GM15510 (cell line): Measurements from ENCODE around the gene PCBP2.

Experiments
- POLR2A ChIP-seq: IDR thresholded peaks from 3 replicates; pipeline ENCODE4 v1.6.1; 2011; ENCODE audit warnings: borderline replicate concordance; ENCODE audit not compliant: insufficient read length; ENCODE audit errors: extremely low read depth

PCBP2 gene

DNA sequence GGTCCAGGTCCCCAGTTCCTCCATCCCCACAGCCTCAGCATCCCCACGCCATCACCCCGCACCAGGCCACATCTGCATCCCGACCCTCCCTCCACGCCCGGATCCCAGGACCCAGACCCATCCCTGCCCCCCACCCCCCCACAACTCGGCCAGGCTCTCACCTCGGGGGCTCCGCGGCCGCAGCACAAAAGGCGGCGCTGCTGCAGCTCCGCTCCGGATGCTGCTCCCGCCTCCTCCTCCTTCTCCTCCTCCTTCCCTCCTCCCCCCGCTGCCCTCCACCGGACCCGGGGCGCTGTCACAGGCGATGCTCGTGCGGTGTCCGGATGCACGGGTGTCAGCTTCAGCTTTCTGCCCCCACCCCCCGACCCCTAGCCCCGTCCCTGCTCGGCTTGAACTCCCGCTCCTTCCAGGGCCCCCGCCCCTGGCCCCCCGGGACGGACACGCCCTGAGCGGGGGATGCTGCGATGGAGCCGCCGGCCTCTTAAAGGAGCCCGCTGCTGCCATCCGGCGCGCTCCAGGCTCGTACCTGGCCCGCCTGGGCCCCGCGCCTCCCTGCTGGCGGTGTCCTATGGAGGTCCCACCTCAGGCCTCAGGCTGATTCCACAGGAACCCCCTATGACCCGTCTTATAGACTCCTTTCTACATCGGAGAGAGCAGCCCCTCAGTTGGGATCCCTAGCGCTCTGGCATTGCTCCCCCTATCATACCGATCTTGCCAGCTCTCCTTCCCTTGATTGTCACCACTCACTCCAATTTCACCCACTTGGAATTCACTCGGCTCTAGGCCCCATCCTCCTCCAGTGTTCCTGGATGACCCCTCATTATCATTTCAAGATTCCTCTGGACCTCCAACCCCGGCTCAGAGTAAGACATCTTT lies 47.6 kb downstream of the PCBP2 start, which contains the start of gene MAP3K12:
Gene MAP3K12 (minus strand): TSS at position 193 of the 876 bp plus-strand sequence. CDS start 12,067 bp downstream, outside the sequence.
- TF ChIP-seq POLR2A = peak; percentile 38

DNA sequence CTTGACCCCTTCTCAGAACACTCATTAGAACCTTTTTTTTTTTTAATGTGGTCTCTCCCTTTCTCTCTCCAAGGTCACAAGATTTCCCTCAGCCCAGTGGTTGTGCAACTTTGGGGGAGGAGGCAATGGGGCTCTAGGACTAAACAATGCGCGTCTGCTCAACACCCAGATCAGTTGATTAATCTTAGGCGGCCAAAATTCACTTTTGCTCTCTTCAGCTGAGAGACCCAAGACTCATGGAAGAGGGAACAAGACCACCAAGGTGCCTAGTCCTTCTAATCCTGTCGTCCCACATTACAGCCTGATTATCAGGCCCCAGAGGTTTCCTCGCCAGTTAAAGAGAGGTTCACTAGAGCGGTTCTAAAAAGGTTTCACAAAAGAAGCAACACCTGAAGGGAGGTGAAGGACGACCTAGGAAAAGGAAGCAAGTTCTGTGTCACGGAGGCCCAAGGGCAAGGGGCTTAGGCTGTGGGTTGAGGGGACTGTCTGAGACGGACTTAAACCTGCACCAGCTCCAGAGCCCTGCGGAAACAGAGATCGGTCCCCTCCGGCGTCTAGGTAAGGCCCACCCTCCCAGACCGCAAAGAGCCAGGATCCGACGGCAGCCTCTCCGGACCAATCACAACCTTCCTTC lies 48.4 kb downstream of the PCBP2 start:
- peak; percentile 71 for TF ChIP-seq POLR2A

DNA sequence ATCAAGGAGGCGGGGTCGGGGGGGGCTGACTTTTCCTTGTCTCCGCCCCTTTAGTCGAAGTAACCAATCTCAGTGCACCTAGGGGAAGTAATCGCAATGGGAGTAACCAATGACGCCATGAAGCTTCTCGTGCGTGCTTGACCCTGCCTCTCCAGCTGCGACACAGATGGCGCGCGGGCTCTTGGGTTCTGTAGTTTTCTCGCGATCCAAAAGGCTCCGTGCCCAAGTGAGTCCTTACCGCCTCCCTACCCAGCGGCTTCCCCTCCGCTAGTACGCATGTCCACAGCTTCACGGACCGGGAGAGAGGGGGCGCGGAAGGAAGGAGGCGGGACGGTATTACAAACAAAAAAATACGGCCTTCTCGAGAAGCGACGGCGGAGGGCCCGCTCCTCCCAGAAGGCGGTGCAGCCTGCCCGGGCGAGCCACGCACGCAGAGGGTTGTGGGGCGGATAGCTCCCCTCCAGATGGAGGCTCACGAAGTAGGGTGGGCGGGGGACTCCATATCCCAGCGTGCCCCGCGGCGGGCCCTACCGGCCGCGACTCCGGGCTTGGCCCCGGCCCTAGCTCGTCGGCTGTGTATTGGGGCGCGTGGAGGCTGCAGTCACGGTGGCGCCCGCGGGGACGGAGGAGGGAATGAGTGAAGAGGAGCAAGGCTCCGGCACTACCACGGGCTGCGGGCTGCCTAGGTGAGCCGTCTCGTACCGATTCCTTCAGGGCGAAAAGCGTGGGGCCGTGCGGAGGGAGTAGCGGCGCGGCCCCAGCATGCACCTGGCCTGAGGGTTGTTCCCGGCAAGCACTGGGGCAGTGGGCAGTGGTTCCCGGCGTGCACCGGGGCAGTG lies 49.1 kb downstream of the PCBP2 start, which contains the start of gene TARBP2:
Gene TARBP2 (plus strand): TSS at position 508 of the 839 bp plus-strand sequence. CDS start 126 bp downstream, at position 634.
- peak; percentile 78 for TF ChIP-seq POLR2A

DNA sequence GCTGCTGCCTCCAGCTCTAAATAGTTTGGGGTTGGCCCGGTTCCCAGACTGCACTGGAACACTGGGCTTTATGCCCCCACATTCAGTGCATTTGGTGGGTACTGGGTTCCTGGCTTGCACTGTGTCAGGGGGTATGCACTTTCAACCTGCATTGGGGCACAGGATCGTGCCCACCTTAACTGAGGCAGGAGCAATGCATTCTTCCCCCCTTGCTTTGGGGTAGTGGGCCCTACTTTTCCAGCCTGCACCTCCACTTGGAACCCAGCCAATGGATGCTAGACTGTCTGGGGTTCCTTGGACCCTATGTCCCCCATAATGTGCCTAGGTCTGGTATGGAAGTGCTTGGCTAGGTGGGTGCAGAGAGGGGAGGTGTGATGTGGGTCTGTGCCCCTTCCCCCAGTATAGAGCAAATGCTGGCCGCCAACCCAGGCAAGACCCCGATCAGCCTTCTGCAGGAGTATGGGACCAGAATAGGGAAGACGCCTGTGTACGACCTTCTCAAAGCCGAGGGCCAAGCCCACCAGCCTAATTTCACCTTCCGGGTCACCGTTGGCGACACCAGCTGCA lies 49.8 kb downstream of the PCBP2 start:
- TF ChIP-seq POLR2A = no peak

DNA sequence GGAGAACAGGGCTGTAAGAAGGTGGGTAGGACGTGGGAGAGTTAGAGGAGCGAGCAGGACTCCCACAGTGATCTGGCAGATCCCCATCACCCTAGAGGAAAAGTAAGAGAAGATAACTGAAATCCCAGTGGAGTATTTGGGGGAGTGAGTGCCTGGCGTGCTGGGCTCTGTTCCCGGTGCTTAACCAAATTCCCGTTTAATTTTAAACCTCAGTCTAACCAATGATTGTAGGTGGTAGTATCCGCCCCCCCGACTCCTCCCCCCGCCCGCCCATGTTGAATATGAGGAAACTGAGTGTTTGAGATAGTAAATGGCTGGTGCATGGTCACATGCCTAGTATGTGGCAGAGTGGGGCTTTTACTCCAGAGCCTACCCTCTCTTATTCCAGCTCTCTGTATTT lies 50.4 kb downstream of the PCBP2 start:
- TF ChIP-seq POLR2A = no peak

DNA sequence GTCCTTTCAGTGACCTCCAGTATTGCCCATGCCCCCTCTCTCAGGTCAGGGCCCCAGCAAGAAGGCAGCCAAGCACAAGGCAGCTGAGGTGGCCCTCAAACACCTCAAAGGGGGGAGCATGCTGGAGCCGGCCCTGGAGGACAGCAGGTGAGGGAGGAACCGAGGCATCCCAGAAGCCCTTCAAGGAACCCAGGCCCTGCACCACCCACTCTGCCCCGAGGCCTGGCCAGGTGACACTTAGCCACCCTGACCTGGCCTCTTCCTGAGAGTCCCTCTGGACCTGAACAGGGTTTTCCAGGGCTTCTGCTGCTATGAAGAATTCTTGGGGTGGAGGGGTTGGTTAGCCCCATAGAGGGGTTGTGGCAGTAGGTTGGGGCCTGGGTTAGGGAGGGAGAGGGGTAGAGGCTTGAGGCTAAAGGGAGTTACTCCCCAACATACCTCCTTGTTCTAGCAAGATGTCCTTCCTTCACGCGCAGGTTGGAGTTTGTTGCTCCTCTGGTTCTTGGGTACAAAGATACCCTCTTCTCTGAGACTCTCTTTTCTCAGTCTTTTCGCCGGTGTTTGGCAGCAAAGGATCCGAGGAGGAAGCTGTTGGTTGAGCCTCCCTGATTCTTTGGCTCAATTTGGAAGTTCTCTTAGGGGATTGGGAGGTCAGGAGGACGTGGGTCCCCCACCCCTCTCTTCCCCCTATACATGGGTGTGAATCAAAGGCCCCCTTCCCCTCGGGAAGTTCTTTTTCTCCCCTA lies 51.3 kb downstream of the PCBP2 start:
- no peak for TF ChIP-seq POLR2A

DNA sequence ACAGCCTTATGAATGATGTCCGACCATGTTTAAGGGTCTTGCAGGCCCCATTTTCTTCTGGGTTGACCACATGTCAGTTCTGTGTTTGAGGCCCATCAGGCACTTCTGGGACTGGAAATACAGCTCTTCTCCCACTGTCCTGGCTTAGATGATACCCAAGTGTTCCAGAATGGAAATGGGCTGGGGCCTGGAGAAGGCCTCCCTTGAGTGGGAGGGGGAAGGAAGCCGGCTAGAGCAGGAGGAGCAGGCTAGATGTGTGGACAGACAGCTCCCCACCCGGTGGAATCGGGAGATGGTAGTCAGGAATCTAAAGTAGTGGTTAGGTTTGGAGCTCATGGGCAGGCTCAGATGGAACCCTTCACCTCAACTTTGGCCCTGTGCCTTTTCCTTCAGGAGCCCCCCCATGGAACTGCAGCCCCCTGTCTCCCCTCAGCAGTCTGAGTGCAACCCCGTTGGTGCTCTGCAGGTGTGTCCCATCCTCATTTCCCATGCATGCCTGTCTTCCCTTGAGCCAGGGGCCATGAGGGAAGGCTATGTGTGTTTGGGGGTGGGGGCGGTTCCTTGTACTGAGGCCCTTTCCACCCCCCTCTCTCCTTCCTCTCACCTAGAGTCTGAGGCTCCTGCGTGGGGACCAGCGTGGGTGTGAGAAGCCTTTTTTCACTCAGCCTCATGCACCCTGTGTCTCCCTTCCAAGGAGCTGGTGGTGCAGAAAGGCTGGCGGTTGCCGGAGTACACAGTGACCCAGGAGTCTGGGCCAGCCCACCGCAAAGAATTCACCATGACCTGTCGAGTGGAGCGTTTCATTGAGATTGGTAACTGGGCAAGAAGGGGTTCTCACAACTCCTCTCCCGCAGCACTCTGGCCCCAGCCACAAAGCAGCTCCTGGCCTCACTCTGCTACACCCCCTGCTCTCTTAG lies 52.4 kb downstream of the PCBP2 start:
- TF ChIP-seq POLR2A = no peak

DNA sequence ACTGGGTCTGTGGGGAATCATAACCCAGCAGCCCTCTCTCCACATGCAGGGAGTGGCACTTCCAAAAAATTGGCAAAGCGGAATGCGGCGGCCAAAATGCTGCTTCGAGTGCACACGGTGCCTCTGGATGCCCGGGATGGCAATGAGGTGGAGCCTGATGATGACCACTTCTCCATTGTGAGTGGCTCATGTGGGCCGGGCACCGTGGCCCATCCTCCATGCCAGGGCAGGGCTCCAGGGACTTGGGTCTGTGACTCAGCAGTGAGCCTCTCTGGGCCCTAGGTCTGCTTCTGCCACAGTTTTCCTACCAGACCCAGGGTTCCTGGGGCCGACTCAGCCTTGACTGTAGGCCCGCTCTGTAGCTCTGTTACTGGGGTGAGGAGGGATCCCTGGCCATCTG lies 53.2 kb downstream of the PCBP2 start:
- TF ChIP-seq POLR2A = no peak

DNA sequence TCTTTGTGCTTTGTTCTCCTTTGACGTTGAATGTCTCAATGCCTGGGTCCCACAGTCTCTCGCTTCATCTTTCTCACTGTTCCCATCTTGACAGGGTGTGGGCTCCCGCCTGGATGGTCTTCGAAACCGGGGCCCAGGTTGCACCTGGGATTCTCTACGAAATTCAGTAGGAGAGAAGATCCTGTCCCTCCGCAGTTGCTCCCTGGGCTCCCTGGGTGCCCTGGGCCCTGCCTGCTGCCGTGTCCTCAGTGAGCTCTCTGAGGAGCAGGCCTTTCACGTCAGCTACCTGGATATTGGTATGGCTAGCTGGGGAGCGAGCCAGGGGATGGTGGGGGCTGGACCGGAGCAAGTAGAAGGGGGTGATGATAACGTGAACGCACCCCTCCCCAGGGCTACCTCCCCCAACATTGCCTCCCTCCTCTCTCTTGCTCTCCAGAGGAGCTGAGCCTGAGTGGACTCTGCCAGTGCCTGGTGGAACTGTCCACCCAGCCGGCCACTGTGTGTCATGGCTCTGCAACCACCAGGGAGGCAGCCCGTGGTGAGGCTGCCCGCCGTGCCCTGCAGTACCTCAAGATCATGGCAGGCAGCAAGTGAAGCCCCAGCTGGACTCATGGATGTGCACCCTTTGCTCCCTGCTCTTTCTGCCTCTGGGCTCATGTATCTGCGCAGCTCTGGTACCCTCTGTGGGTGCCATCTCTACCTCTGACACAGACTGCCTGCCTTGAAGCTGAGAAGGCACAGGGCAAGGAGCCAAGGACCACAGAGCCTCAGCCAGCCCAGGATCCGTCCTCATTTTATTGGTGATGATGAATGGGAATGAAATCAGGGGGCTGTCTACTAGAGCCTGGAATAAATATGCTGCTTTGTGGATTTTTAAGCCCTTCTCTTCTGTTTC lies 53.9 kb downstream of the PCBP2 start:
- TF ChIP-seq POLR2A = no peak

DNA sequence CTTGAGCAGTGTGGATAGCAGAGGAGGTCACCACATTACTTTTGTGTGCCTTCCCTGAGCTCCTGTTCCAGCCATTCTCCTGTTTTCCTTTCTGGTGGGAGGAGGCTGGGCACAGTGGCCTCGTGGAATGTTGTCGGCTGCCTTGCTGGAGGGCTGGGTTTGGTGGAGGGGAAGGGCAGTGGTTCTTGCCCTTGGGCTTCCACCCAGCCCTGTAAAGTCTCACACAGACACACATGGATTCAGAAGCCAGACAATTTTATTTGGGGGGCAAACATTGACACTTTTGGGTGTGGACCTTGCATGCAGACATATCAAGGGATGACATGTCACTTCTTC lies 54.5 kb downstream of the PCBP2 start:
- TF ChIP-seq POLR2A = no peak

DNA sequence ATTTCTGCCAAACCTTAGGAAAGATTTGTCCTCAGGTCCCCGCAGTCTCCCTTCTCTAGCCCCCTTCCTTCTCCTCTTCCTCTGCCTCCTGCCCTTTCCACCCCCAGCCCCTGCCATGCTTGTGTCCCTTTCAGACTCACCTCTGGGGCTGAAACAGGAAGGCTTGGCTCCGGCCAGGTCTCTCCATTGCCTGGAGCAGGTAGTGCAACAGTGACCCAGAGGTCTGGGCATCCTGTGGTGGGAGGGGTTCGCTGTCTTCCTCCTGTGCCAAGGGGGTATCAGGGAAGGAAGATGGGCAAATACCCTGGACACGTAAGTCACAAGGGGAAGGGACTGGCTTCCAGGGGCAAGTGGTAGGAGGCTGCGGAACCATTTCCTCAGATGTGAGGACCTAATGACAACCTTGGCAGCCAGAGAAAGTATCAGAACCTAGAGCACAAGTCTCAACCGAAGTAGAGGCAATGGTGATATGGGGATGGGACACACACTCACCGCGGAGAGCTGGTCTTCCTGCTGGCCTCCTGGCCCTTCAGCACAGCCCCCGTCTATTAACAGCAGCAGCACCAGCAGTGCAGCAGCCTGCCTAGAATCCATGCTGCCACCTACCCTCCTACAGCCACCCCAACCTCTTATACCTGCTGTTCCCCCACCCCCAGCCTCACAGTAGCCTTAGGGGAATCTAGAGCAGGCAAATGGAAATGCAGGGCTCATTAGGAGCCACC lies 55.1 kb downstream of the PCBP2 start, which contains the start of gene NPFF:
Gene NPFF (minus strand): TSS at position 604 of the 722 bp plus-strand sequence. CDS start 10 bp downstream, at position 594.
- no peak for TF ChIP-seq POLR2A

DNA sequence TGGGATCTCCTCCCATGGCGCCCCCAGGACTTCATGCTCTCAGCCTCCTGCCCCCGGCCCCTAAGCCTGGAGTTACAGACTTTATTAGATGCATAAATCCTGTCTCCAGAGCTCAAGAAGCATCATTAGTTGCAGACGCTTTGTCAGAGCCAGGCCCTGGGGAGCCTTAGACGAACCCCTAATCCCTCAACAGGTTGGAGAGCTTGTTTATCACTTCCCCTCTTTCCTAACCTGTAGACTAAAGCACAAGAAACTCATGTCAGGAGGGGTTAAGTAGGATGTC lies 55.6 kb downstream of the PCBP2 start:
- TF ChIP-seq POLR2A = no peak

DNA sequence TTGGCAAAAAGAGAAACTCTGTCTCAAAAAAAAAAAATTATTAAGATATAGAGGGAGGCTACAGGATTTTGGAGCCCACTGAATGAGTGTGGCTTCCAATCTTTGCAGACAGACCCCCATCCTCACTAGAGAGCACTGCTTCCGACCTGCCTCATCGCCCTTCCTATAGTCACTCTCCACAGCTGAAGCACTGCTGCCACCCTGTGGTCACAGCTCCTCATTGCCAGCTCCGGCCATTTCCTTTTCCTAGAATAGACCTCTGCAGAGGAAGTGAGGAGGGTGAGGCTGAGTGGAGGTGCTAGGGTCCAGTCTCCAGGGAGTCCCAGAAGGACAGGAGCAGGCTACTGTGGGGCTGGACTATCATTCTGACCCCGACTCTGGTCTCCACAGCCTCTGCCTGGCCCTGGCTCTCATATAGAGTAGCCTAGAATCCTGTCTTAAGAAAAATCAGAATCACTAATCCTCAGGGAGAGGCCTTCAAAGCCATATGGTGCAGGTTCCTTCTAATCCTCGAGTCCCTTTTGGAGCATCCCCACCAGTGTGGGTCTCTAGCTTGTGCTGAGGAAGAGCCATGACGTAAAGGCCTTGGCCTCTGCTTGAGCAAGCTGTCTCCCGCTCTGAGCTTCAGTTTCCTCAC lies 56.8 kb downstream of the PCBP2 start:
- TF ChIP-seq POLR2A = no peak
